ENCODE data around the gene ZMYND8.
"Not testable (repeated sequence)": the region's sequence is repeated elsewhere in the genome, so short reads cannot be mapped to it uniquely, and the experiment has no call there.

ZMYND8 gene

GRCh38 chr20:47202733-47203667 is 153.5 kb downstream of the ZMYND8 start:
- peak; percentile 20 for DNase-seq
- in situ Hi-C loops (cut with MboI; ENCODE audit: low pct_unique_long_range_greater_than_20kb, low sequenced_read_pairs) = no loop called here

- no peak for DNase-seq
- in situ Hi-C loops (cut with MboI; ENCODE audit: low pct_unique_long_range_greater_than_20kb, low sequenced_read_pairs) = no loop called here
These were observed 155.3 kb downstream of the ZMYND8 start for GRCh38 chr20:47201074-47201730.

- DNase-seq = no peak
- in situ Hi-C loops (cut with MboI; ENCODE audit: low pct_unique_long_range_greater_than_20kb, low sequenced_read_pairs) = no loop called here
These were observed 157.4 kb downstream of the ZMYND8 start for GRCh38 chr20:47198996-47199552.

- in situ Hi-C loops (cut with MboI; ENCODE audit: low pct_unique_long_range_greater_than_20kb, low sequenced_read_pairs) = no loop called here
- DNase-seq = no peak
These were observed 158.2 kb downstream of the ZMYND8 start for GRCh38 chr20:47198254-47198671.

- DNase-seq = peak; percentile 87
- in situ Hi-C loops (cut with MboI; ENCODE audit: low pct_unique_long_range_greater_than_20kb, low sequenced_read_pairs) = no loop called here
These were observed 160.1 kb downstream of the ZMYND8 start for GRCh38 chr20:47196091-47197081.

GRCh38 chr20:47195573-47195972 is 160.9 kb downstream of the ZMYND8 start:
- DNase-seq = no peak
- in situ Hi-C loops (cut with MboI; ENCODE audit: low pct_unique_long_range_greater_than_20kb, low sequenced_read_pairs) = no loop called here

GRCh38 chr20:47191956-47192355 is 164.5 kb downstream of the ZMYND8 start:
- in situ Hi-C loops (cut with MboI; ENCODE audit: low pct_unique_long_range_greater_than_20kb, low sequenced_read_pairs) = no loop called here
- no peak for DNase-seq

GRCh38 chr20:47191074-47191673 is 165.3 kb downstream of the ZMYND8 start:
- no peak for DNase-seq
- in situ Hi-C loops (cut with MboI; ENCODE audit: low pct_unique_long_range_greater_than_20kb, low sequenced_read_pairs) = no loop called here

- in situ Hi-C loops (cut with MboI; ENCODE audit: low pct_unique_long_range_greater_than_20kb, low sequenced_read_pairs) = no loop called here
- no peak for DNase-seq
These were observed 167.4 kb downstream of the ZMYND8 start for GRCh38 chr20:47189060-47189459.

- in situ Hi-C loops (cut with MboI; ENCODE audit: low pct_unique_long_range_greater_than_20kb, low sequenced_read_pairs) = no loop called here
- DNase-seq = no peak
These were observed 168.0 kb downstream of the ZMYND8 start for GRCh38 chr20:47188540-47188939.

- in situ Hi-C loops (cut with MboI; ENCODE audit: low pct_unique_long_range_greater_than_20kb, low sequenced_read_pairs) = no loop called here
- DNase-seq = no peak
These were observed 168.9 kb downstream of the ZMYND8 start for GRCh38 chr20:47187450-47188195.

- DNase-seq = no peak
- in situ Hi-C loops (cut with MboI; ENCODE audit: low pct_unique_long_range_greater_than_20kb, low sequenced_read_pairs) = no loop called here
These were observed 173.1 kb downstream of the ZMYND8 start for GRCh38 chr20:47183367-47183766.

GRCh38 chr20:47181056-47181862 is 175.2 kb downstream of the ZMYND8 start:
- in situ Hi-C loops (cut with MboI; ENCODE audit: low pct_unique_long_range_greater_than_20kb, low sequenced_read_pairs) = no loop called here

GRCh38 chr20:47179267-47179666 is 177.2 kb downstream of the ZMYND8 start:
- in situ Hi-C loops (cut with MboI; ENCODE audit: low pct_unique_long_range_greater_than_20kb, low sequenced_read_pairs) = no loop called here
- no peak for DNase-seq

More at GRCh38 chr20:47181056-47181862, 175.2 kb downstream of the ZMYND8 start:
- DNase-seq = peak; percentile 27

GRCh38 chr20:47178851-47179250 is 177.6 kb downstream of the ZMYND8 start:
- in situ Hi-C loops (cut with MboI; ENCODE audit: low pct_unique_long_range_greater_than_20kb, low sequenced_read_pairs) = no loop called here
- no peak for DNase-seq

GRCh38 chr20:47178277-47178676 is 178.2 kb downstream of the ZMYND8 start:
- no peak for DNase-seq
- in situ Hi-C loops (cut with MboI; ENCODE audit: low pct_unique_long_range_greater_than_20kb, low sequenced_read_pairs) = no loop called here

- in situ Hi-C loops (cut with MboI; ENCODE audit: low pct_unique_long_range_greater_than_20kb, low sequenced_read_pairs); DNase-seq: not testable (repeated sequence)
These were observed 180.3 kb downstream of the ZMYND8 start for GRCh38 chr20:47176217-47176616.
